HepG2 (cell line): ENCODE results near the gene FABP1. TPM values are rescaled to one million over a fixed set of nuclear protein-coding genes. Genes with fewer than 3 reads are reported as not detected.
A peak's percentile ranks its signal among the peaks of the same experiment; 100 is the strongest.

Source experiments
- ATAC-seq: fragments of 200-7000 bp; cut with Tn5 transposase; 3 replicates; pipeline ENCODE4 v1.9.1; 2020; ENCODE audit warnings: mild to moderate bottlenecking, moderate library complexity
- BruUV-seq: library from RNA; stranded (reverse); fragments of 400-500 nt; replicated peaks from 2 replicates; lab custom pipeline; 2021; lab: Mats Ljungman, UMichigan
- CTCF ChIA-PET: fragments of 300-600 bp; formaldehyde crosslinking; extraction: SDS; loops from one replicate; lab custom pipeline; 2021; ENCODE audit warnings: low total read pairs, inconsistent platforms, low intra/inter-chr PET ratio; lab: Yijun Ruan, JAX
- POLR2A ChIA-PET: fragments of 350-600 bp; sonication (Branson Sonifier 250); formaldehyde crosslinking; loops from one replicate; lab custom pipeline; 2020; ENCODE audit warnings: antibody characterized with exemption, inconsistent platforms; lab: Yijun Ruan, JAX
- DNase-seq: peaks from one replicate; pipeline ENCODE4 v3.0.0-alpha.2; 2015; ENCODE audit warnings: low spot score
- FAIRE-seq: peaks from 3 replicates; lab custom pipeline; 2011; peaks lifted over from hg19 to GRCh38; lab: Jason Lieb, UNC
- H2AFZ ChIP-seq: one replicate; pipeline ENCODE4 v1.6.1; 2011; ENCODE audit warnings: low read length, inconsistent platforms
- H3K27ac ChIP-seq: fragments of 300-600 bp; 3 replicates; pipeline ENCODE4 v1.8.0; 2011; ENCODE audit warnings: mixed run types, mild to moderate bottlenecking, mixed read lengths, low read length, inconsistent platforms; ENCODE audit not compliant: insufficient read depth; ENCODE audit errors: extremely low read length
- H3K27me3 ChIP-seq, 2 experiments: fragments of 200-600 bp in 1 of 2; 2 replicates in 1 of 2; 3 replicates in 1 of 2; pipeline versions ENCODE4 v1.6.0 to v1.8.0; 2011; ENCODE audit warnings: low read length in 2 of 2, mild to moderate bottlenecking in 2 of 2, moderate library complexity in 2 of 2, inconsistent platforms in 1 of 2; ENCODE audit not compliant: insufficient read depth in 2 of 2, control insufficient read depth in 1 of 2
- H3K36me3 ChIP-seq, 2 experiments: fragments of 200-600 bp in 1 of 2; replicated peaks in 1 of 2; 2 replicates in 1 of 2; 3 replicates in 1 of 2; pipeline versions ENCODE4 v1.5.1 to v1.8.0; 2011; ENCODE audit warnings: low read length in 2 of 2, inconsistent platforms in 1 of 2; ENCODE audit not compliant: insufficient read depth in 2 of 2, control insufficient read depth in 1 of 2
- H3K4me1 ChIP-seq: 2 replicates; pipeline ENCODE4 v1.5.1; 2012; ENCODE audit warnings: low read length, inconsistent platforms; ENCODE audit not compliant: insufficient read depth
- H3K4me2 ChIP-seq: 2 replicates; pipeline ENCODE4 v1.6.0; 2011; ENCODE audit warnings: low read depth, low read length, inconsistent platforms
- H3K4me3 ChIP-seq, 3 experiments: fragments of 200-600 bp in 1 of 3; sonication (generic), shearing (Covaris generic) in 1 of 3; replicated peaks in 1 of 3; 2 replicates each; pipeline ENCODE4 v1.5.1; 2011 to 2016; ENCODE audit warnings: low read length in 3 of 3, inconsistent platforms in 2 of 3, low read depth in 2 of 3, mild to moderate bottlenecking in 2 of 3, control low read depth in 1 of 3, mixed read lengths in 1 of 3; ENCODE audit not compliant: insufficient read depth in 1 of 3
- H3K79me2 ChIP-seq: one replicate; pipeline ENCODE4 v1.6.1; 2011; ENCODE audit warnings: low read length, inconsistent platforms; ENCODE audit not compliant: insufficient read depth
- H3K9ac ChIP-seq: 2 replicates; pipeline ENCODE4 v1.6.0; 2011; ENCODE audit warnings: mild to moderate bottlenecking, low read depth, low read length, inconsistent platforms; ENCODE audit not compliant: insufficient read depth
- H3K9me3 ChIP-seq: 2 replicates; pipeline ENCODE4 v1.5.1; 2012; ENCODE audit warnings: mild to moderate bottlenecking, low read length
- H4K20me1 ChIP-seq: 2 replicates; pipeline ENCODE4 v1.6.0; 2011; ENCODE audit warnings: inconsistent platforms, mild to moderate bottlenecking, low read length, moderate library complexity; ENCODE audit not compliant: insufficient read depth
- ESRRA ChIP-seq: sonication (generic); formaldehyde crosslinking; IDR thresholded peaks from 2 replicates; pipeline ENCODE4 v1.5.1; 2020; ENCODE audit warnings: mild to moderate bottlenecking, low read depth, missing genetic modification reagents
- KDM5A ChIP-seq: fragments of 200-600 bp; sonication (generic); IDR thresholded peaks from 2 replicates; pipeline ENCODE4 v1.7.0; 2018; ENCODE audit warnings: antibody characterized with exemption, mild to moderate bottlenecking, low read length, borderline replicate concordance
- MAFF ChIP-seq: IDR thresholded peaks from 2 replicates; pipeline ENCODE4 v1.6.1; 2011; ENCODE audit warnings: low read depth, low read length, improper control_type of control experiment
- MAFK ChIP-seq, 2 experiments: IDR thresholded peaks in 1 of 2; conservative IDR thresholded peaks in 1 of 2; 2 replicates each; pipeline ENCODE4 v1.6.1; 2011; ENCODE audit warnings: improper control_type of control experiment in 2 of 2, low read length in 2 of 2
- SAP130 ChIP-seq: IDR thresholded peaks from 2 replicates; pipeline ENCODE4 v1.6.1; 2016; ENCODE audit warnings: low read depth
- ZBTB8A ChIP-seq: sonication (generic); formaldehyde crosslinking; IDR thresholded peaks from 2 replicates; pipeline ENCODE4 v1.4.0; 2020; ENCODE audit warnings: mild to moderate bottlenecking, low read depth, missing genetic modification reagents, borderline replicate concordance
- ZNF274 ChIP-seq: sonication (generic); formaldehyde crosslinking; IDR thresholded peaks from 2 replicates; pipeline ENCODE4 v1.5.1; 2020; ENCODE audit warnings: mild to moderate bottlenecking, missing genetic modification reagents
- ZNF34 ChIP-seq: sonication (generic); formaldehyde crosslinking; IDR thresholded peaks from 2 replicates; pipeline ENCODE4 v1.4.0; 2020; ENCODE audit warnings: mild to moderate bottlenecking, missing genetic modification reagents, borderline replicate concordance
- ZNF564 ChIP-seq: sonication (generic); formaldehyde crosslinking; IDR thresholded peaks from 2 replicates; pipeline ENCODE4 v1.8.1; 2023; ENCODE audit warnings: mild to moderate bottlenecking, missing genetic modification reagents
- ZNF567 ChIP-seq: sonication (generic); formaldehyde crosslinking; IDR thresholded peaks from 2 replicates; pipeline ENCODE4 v1.8.1; 2023; ENCODE audit warnings: mild to moderate bottlenecking, missing genetic modification reagents, borderline replicate concordance
- ZNF576 ChIP-seq: sonication (generic); formaldehyde crosslinking; IDR thresholded peaks from 2 replicates; pipeline ENCODE4 v1.4.0; 2020; ENCODE audit warnings: mild to moderate bottlenecking, missing genetic modification reagents
- WGBS: methylation state at CpG from one replicate; pipeline ENCODE4 v1.1.6; 2017; ENCODE audit warnings: low lambda C conversion rate; 5-methylcytosine and 5-hydroxymethylcytosine counted together
- in situ Hi-C: cut with HindIII; loops from 2 replicates; pipeline ENCODE4 v1.10.0; 2017; ENCODE audit warnings: low pct_unique_long_range_greater_than_20kb; ENCODE audit not compliant: extremely low pct_ligation_motif_present
- intact Hi-C: fragments of 100-400 bp; cut with micrococcal nuclease; formaldehyde crosslinking; loops from one replicate; pipeline ENCODE4 v1.10.0; 2022; ENCODE audit not compliant: unreplicated experiment
- polyA plus RNA-seq, 8 experiments: library from polyadenylated mRNA; depleted of rRNA in 3 of 8; stranded (reverse) in 7 of 8; unstranded in 1 of 8; fragments of >200 nt; fragmentation: Illumina TruSeq in 4 of 8; extraction: Trizol in 4 of 8; gene quantifications; 2 replicates each; pipeline versions ENCODE4 v1.2.1 to v1.2.3, GENCODE V29; 2011 to 2016; ENCODE audit warnings: low read depth in 4 of 8, missing spikeins in 1 of 8, mixed read lengths in 1 of 8; ENCODE audit not compliant: insufficient read depth in 1 of 8
- total RNA-seq, 5 experiments: library from RNA; depleted of rRNA; stranded (reverse); fragments of >200 nt; fragmentation: Illumina TruSeq; extraction: Trizol; gene quantifications; 2 replicates each; pipeline ENCODE4 v1.2.3, GENCODE V29; 2016; ENCODE audit warnings: low read depth in 1 of 5
- TF ChIP-seq, protein P1 (sequence below): sonication (generic); formaldehyde crosslinking; IDR thresholded peaks from 2 replicates; pipeline ENCODE4 v1.4.0; 2020; ENCODE audit warnings: mild to moderate bottlenecking, missing genetic modification reagents, borderline replicate concordance
- TF ChIP-seq, protein P2 (sequence below): IDR thresholded peaks from 2 replicates; pipeline ENCODE4 v1.6.1; 2012; ENCODE audit warnings: low read depth, low read length, improper control_type of control experiment

Gene FABP1
- total and polyA plus RNA-seq, 2 of the 13 experiments (the other 11 are each of a cell fraction or from before 2014, with no cell fraction given) = 644 to 1,608 TPM

- TF ChIP-seq ZNF567 (CRISPR knock-in tag) (no peak), SAP130 (CRISPR knock-in tag) (no peak), ZNF274 (CRISPR knock-in tag) (no peak)
These were observed 40.5 kb upstream of the FABP1 start (continued) for GRCh38 chr2:88168386-88168785.

DNA sequence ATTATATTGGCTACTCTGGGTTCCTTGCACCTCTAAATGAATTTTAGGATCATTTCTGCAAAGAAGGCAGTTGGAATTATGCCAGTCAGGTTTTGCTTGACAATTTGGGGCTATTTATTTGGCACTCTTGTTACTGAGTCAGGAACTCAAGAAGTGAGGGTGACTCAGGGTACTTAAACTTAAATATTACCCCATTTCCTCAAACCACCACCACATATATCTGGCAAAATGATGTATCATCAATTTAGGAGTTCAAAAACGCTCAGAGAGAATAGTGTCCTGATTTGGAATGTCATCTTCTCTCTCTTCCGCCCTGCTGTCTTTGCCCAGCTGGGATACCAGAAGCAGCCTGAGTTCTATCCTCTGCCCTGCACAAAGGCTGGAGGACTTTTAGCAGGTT is 39.9 kb upstream of the FABP1 start:
- FAIRE-seq = no peak
- Histone ChIP-seq H3K79me2 (no peaks in the 10 kb centered on the region), H3K4me1 (peaks cover under 1% of the 10 kb centered on the region), H3K36me3 (no peaks in the 10 kb centered on the region), H2AFZ (no peak overlapping the region), H3K4me2 (no peak overlapping the region), H3K4me3 (no peak overlapping the region), H3K9me3 (no peaks in the 10 kb centered on the region), H3K9ac (no peak overlapping the region), H3K27ac (no peak overlapping the region), H4K20me1 (no peaks in the 10 kb centered on the region), H3K27me3 (peaks cover 0 to 38% of the 10 kb centered on the region in 2 experiments; a peak in 3 of 5 replicates)
- WGBS = 50% methylated on average over 2 of the region's 2 CpGs
- BruUV-seq = no TSS peak
- in situ Hi-C loops (no loop called here), intact Hi-C loops (no loop called here)
- peak; percentile 66 to 84 for TF ChIP-seq MAFK (conservative IDR thresholded peaks at IDR 0.05 in 1 of 2, IDR thresholded peaks at IDR 0.05 in 1 of 2; ENCODE audit: low read length in 2 of 2)
- peak; percentile 64 for TF ChIP-seq MAFF
- no peak for TF ChIP-seq ZNF576 (CRISPR knock-in tag)
- no peak for DNase-seq
- CTCF ChIA-PET = no interaction called here
- POLR2A ChIA-PET = no interaction called here
- ATAC-seq = no peak

GRCh38 chr2:88165332-88166003 is 37.6 kb upstream of the FABP1 start:
- in situ Hi-C loops = no loop called here
- TF ChIP-seq, protein P1, sequence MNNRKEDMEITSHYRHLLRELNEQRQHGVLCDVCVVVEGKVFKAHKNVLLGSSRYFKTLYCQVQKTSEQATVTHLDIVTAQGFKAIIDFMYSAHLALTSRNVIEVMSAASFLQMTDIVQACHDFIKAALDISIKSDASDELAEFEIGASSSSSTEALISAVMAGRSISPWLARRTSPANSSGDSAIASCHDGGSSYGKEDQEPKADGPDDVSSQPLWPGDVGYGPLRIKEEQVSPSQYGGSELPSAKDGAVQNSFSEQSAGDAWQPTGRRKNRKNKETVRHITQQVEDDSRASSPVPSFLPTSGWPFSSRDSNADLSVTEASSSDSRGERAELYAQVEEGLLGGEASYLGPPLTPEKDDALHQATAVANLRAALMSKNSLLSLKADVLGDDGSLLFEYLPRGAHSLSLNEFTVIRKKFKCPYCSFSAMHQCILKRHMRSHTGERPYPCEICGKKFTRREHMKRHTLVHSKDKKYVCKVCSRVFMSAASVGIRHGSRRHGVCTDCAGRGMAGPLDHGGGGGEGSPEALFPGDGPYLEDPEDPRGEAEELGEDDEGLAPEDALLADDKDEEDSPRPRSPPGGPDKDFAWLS (CRISPR knock-in tag) = no peak
- TF ChIP-seq, protein P2, sequence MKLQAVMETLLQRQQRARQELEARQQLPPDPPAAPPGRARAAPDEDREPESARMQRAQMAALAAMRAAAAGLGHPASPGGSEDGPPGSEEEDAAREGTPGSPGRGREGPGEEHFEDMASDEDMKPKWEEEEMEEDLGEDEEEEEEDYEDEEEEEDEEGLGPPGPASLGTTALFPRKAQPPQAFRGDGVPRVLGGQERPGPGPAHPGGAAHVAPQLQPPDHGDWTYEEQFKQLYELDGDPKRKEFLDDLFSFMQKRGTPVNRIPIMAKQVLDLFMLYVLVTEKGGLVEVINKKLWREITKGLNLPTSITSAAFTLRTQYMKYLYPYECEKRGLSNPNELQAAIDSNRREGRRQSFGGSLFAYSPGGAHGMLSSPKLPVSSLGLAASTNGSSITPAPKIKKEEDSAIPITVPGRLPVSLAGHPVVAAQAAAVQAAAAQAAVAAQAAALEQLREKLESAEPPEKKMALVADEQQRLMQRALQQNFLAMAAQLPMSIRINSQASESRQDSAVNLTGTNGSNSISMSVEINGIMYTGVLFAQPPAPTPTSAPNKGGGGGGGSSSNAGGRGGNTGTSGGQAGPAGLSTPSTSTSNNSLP = no peak
- TF ChIP-seq ESRRA (CRISPR knock-in tag) = no peak
- no peak for TF ChIP-seq ZBTB8A (CRISPR knock-in tag)
- no peak for TF ChIP-seq ZNF34 (CRISPR knock-in tag)
- TF ChIP-seq ZNF564 (CRISPR knock-in tag) = no peak
- no peak for TF ChIP-seq KDM5A

More at GRCh38 chr2:88165332-88166003, 37.6 kb upstream of the FABP1 start:
- intact Hi-C loops = no loop called here
- H4K20me1 ChIP-seq = no peaks in the 10 kb centered on the region
- no peak overlapping the region for H2AFZ ChIP-seq
- no peak overlapping the region for H3K27ac ChIP-seq
- WGBS = 0% methylated on average over 1 of the region's 1 CpG
- H3K36me3 ChIP-seq = no peaks in the 10 kb centered on the region
- no peak overlapping the region for H3K4me2 ChIP-seq
- FAIRE-seq (no peak), ATAC-seq (no peak), DNase-seq (no peak)
- H3K4me3 ChIP-seq = no peak overlapping the region
- CTCF ChIA-PET = no interaction called here
- POLR2A ChIA-PET = no interaction called here
- H3K4me1 ChIP-seq = peaks cover 23% of the 10 kb centered on the region
- H3K9ac ChIP-seq = no peak overlapping the region
- H3K9me3 ChIP-seq = no peaks in the 10 kb centered on the region
- peaks cover 0 to 26% of the 10 kb centered on the region in 2 experiments; a peak in 2 of 5 replicates for H3K27me3 ChIP-seq
- BruUV-seq = no TSS peak
- no peaks in the 10 kb centered on the region for H3K79me2 ChIP-seq
